H1 (cell line): Measurements from ENCODE around the gene PHACTR1. TPM values are rescaled to one million over a fixed set of nuclear protein-coding genes. Genes with fewer than 3 reads are reported as not detected.

Experiments used
- GTF2F1 ChIP-seq: IDR thresholded peaks from 2 replicates; pipeline ENCODE4 v1.6.1; 2012; ENCODE audit warnings: low read depth, low read length, improper control_type of control experiment, borderline replicate concordance
- POLR2AphosphoS5 ChIP-seq: IDR thresholded peaks from 2 replicates; pipeline ENCODE4 v1.6.1; 2011; ENCODE audit warnings: low read depth, low read length
- polyA plus RNA-seq, 7 experiments: library from polyadenylated mRNA; depleted of rRNA in 3 of 7; stranded (reverse) in 5 of 7; unstranded in 2 of 7; fragments of >200 nt in 5 of 7; fragments of 200-250 nt in 2 of 7; gene quantifications; 1 replicate in 5 of 7; 2 replicates in 1 of 7; 4 replicates in 1 of 7; pipeline versions ENCODE4 v1.2.1 to v1.2.3, GENCODE V29; 2011 to 2013; ENCODE audit warnings: missing spikeins in 2 of 7, mixed read lengths in 2 of 7
- total RNA-seq: library from RNA; stranded (reverse); fragmentation: NEBNext Ultra II Directional; extraction: Animal tissue kit (Norgen Biotek cat#: 25700); gene quantifications from 2 replicates; pipeline ENCODE4 v1.2.1, GENCODE V29; 2021

PHACTR1 gene
- total and polyA plus RNA-seq, 2 of the 8 experiments (the other 6 are each of a cell fraction or from before 2014, with no cell fraction given), result 3.9 to 17.1 TPM

DNA sequence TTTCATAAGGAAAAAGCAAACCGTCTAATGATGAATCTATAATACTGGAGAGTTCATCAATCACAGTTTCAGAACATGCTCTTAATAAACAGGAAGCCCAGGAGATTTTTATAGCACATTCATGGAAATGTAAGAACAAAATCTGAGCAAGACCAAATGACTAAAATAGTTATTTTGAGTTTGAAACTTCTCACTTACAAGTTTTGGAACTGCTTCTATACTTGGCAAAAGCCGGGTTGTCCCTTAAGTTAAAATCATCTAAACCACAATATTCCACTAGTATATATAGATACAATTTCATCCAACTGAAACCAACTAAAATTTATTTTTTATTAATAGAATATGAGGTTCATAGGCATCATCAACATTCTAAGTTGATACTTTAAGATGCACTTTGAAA is 268.2 kb downstream of the PHACTR1 start (continued):
- TF ChIP-seq GTF2F1, result no peak
- no peak for TF ChIP-seq POLR2AphosphoS5
- TF ChIP-seq, all 59 proteins: peak for 0
